H1 (cell line): Measurements from ENCODE around the gene GRIA4. TPM values are rescaled to one million over a fixed set of nuclear protein-coding genes. Genes with fewer than 3 reads are reported as not detected.

Source experiments
- CTCF ChIA-PET: fragments of 300-600 bp; sonication (Branson Sonifier 250); formaldehyde crosslinking; loops from one replicate; lab custom pipeline; 2021; ENCODE audit not compliant: partially characterized antibody; lab: Charles Lee
- POLR2A ChIA-PET: fragments of 300-600 bp; sonication (Branson Sonifier 250); formaldehyde crosslinking; loops from one replicate; lab custom pipeline; 2021; ENCODE audit warnings: inconsistent platforms; ENCODE audit not compliant: partially characterized antibody; lab: Charles Lee
- DNase-seq, 2 experiments: peaks; one replicate each; pipeline versions ENCODE4 v3.0.0 to v3.0.0-alpha.2; 2010 to 2022; ENCODE audit warnings: low spot score in 2 of 2, low read depth in 1 of 2, mixed read lengths in 1 of 2
- FAIRE-seq: peaks from 2 replicates; lab custom pipeline; 2011; peaks lifted over from hg19 to GRCh38; lab: Jason Lieb, UNC
- H2AFZ ChIP-seq: 2 replicates; pipeline ENCODE4 v1.8.1; 2012; ENCODE audit warnings: low read length, inconsistent platforms
- H2AK5ac ChIP-seq: 2 replicates; pipeline ENCODE4 v1.6.1; 2013; ENCODE audit warnings: low read depth, low read length
- H2BK120ac ChIP-seq: replicated peaks from 2 replicates; pipeline ENCODE3; 2013; ENCODE audit warnings: low read depth, low read length, inconsistent platforms
- H2BK12ac ChIP-seq: 2 replicates; pipeline ENCODE4 v1.6.1; 2013; ENCODE audit warnings: low read depth, low read length
- H2BK15ac ChIP-seq: 2 replicates; pipeline ENCODE4 v1.6.1; 2013; ENCODE audit warnings: low read length
- H2BK20ac ChIP-seq: 2 replicates; pipeline ENCODE4 v1.6.1; 2013; ENCODE audit warnings: low read length
- H2BK5ac ChIP-seq: 2 replicates; pipeline ENCODE4 v1.6.1; 2013; ENCODE audit warnings: low read depth, low read length
- H3K14ac ChIP-seq: 2 replicates; pipeline ENCODE4 v1.6.1; 2013; ENCODE audit warnings: inconsistent platforms; ENCODE audit not compliant: insufficient read length
- H3K18ac ChIP-seq: 2 replicates; pipeline ENCODE4 v1.6.1; 2013; ENCODE audit warnings: low read length; ENCODE audit errors: extremely low read depth
- H3K23ac ChIP-seq: 2 replicates; pipeline ENCODE4 v1.6.1; 2013; ENCODE audit warnings: inconsistent platforms; ENCODE audit not compliant: insufficient read length
- H3K23me2 ChIP-seq: 2 replicates; pipeline ENCODE4 v1.6.1; 2013; ENCODE audit warnings: low read depth, low read length
- H3K27ac ChIP-seq: 2 replicates; pipeline ENCODE4 v1.6.1; 2011; ENCODE audit warnings: low read depth, low read length, inconsistent platforms
- H3K27me3 ChIP-seq, 4 experiments: replicated peaks in 1 of 4; 1 replicate in 1 of 4; 2 replicates in 3 of 4; pipeline versions ENCODE4 v1.6.1 to v1.8.1; 2011 to 2013; ENCODE audit warnings: low read length in 3 of 4, mild to moderate bottlenecking in 3 of 4, inconsistent platforms in 2 of 4, mixed read lengths in 2 of 4, moderate library complexity in 1 of 4; ENCODE audit not compliant: control insufficient read depth in 3 of 4, insufficient read depth in 3 of 4; ENCODE audit errors: extremely low read depth in 1 of 4
- H3K36me3 ChIP-seq, 4 experiments: 2 replicates each; pipeline versions ENCODE4 v1.6.1 to v1.8.1; 2011 to 2013; ENCODE audit warnings: mild to moderate bottlenecking in 4 of 4, low read length in 3 of 4, moderate library complexity in 2 of 4, control low read depth in 1 of 4, inconsistent platforms in 1 of 4; ENCODE audit not compliant: insufficient read depth in 4 of 4, control insufficient read depth in 2 of 4
- H3K4ac ChIP-seq: replicated peaks from 2 replicates; pipeline ENCODE3; 2013; ENCODE audit warnings: low read length, low read depth, mixed read lengths, inconsistent platforms; ENCODE audit not compliant: insufficient read length
- H3K4me1 ChIP-seq, 4 experiments: replicated peaks in 1 of 4; 1 replicate in 1 of 4; 2 replicates in 3 of 4; pipeline versions ENCODE4 v1.6.1 to v1.8.1; 2011 to 2013; ENCODE audit warnings: low read length in 3 of 4, inconsistent platforms in 2 of 4, mixed read lengths in 1 of 4; ENCODE audit not compliant: insufficient read depth in 4 of 4, control insufficient read depth in 3 of 4
- H3K4me2 ChIP-seq, 2 experiments: 2 replicates each; pipeline versions ENCODE4 v1.6.1 to v1.8.1; 2011 to 2013; ENCODE audit warnings: low read depth in 2 of 2, low read length in 2 of 2, control low read depth in 1 of 2, inconsistent platforms in 1 of 2, mild to moderate bottlenecking in 1 of 2; ENCODE audit not compliant: insufficient read depth in 1 of 2
- H3K4me3 ChIP-seq, 4 experiments: fragments of 200-600, 300-600 bp in 1 of 4; sonication (generic), shearing (Covaris generic), sonication (Bioruptor Twin) in 1 of 4; 2 replicates each; pipeline versions ENCODE4 v1.5.1 to v1.8.1; 2011 to 2016; ENCODE audit warnings: low read length in 4 of 4, low read depth in 3 of 4, control low read depth in 2 of 4, inconsistent platforms in 2 of 4, mild to moderate bottlenecking in 2 of 4, mixed read lengths in 1 of 4, moderate library complexity in 1 of 4; ENCODE audit not compliant: insufficient read depth in 2 of 4; ENCODE audit errors: extremely low read depth in 1 of 4
- H3K56ac ChIP-seq: replicated peaks from 2 replicates; pipeline ENCODE3; 2013; ENCODE audit warnings: low read depth, mild to moderate bottlenecking, mixed read lengths, low read length, inconsistent platforms; ENCODE audit not compliant: insufficient read length
- H3K79me1 ChIP-seq: 2 replicates; pipeline ENCODE4 v1.6.1; 2013; ENCODE audit warnings: low read depth, low read length, control low read depth
- H3K79me2 ChIP-seq, 2 experiments: 2 replicates each; pipeline versions ENCODE4 v1.6.1 to v1.8.1; 2012 to 2013; ENCODE audit warnings: low read length in 2 of 2, mild to moderate bottlenecking in 2 of 2, inconsistent platforms in 1 of 2; ENCODE audit not compliant: insufficient read depth in 2 of 2, control insufficient read depth in 1 of 2
- H3K9ac ChIP-seq, 4 experiments: replicated peaks in 1 of 4; 1 replicate in 1 of 4; 2 replicates in 3 of 4; pipeline versions ENCODE4 v1.6.1 to v1.8.1; 2011 to 2013; ENCODE audit warnings: low read depth in 3 of 4, low read length in 3 of 4, control low read depth in 2 of 4, mild to moderate bottlenecking in 2 of 4, moderate library complexity in 2 of 4, inconsistent platforms in 1 of 4; ENCODE audit errors: extremely low read depth in 1 of 4
- H3K9me3 ChIP-seq, 2 experiments: 2 replicates each; pipeline versions ENCODE4 v1.6.1 to v1.8.1; 2012 to 2013; ENCODE audit warnings: mild to moderate bottlenecking in 2 of 2, moderate library complexity in 2 of 2, control low read depth in 1 of 2, inconsistent platforms in 1 of 2, low read depth in 1 of 2, low read length in 1 of 2, mixed read lengths in 1 of 2; ENCODE audit not compliant: insufficient read depth in 2 of 2
- H4K20me1 ChIP-seq, 2 experiments: replicated peaks in 1 of 2; 2 replicates each; pipeline versions ENCODE3 to v1.8.1; 2011 to 2013; ENCODE audit warnings: inconsistent platforms in 2 of 2, low read length in 2 of 2, mild to moderate bottlenecking in 1 of 2; ENCODE audit not compliant: insufficient read depth in 2 of 2, control insufficient read depth in 1 of 2
- H4K5ac ChIP-seq: 2 replicates; pipeline ENCODE4 v1.6.1; 2013; ENCODE audit warnings: low read length, low read depth, mixed read lengths, inconsistent platforms; ENCODE audit not compliant: insufficient read length
- H4K8ac ChIP-seq: 2 replicates; pipeline ENCODE4 v1.8.0; 2013; ENCODE audit warnings: mild to moderate bottlenecking, moderate library complexity, low read length, inconsistent platforms; ENCODE audit not compliant: insufficient read depth; ENCODE audit errors: extremely low read depth
- H4K91ac ChIP-seq: replicated peaks from 2 replicates; pipeline ENCODE3; 2013; ENCODE audit warnings: low read length, mixed read lengths, inconsistent platforms; ENCODE audit not compliant: insufficient read length
- BACH1 ChIP-seq: IDR thresholded peaks from 2 replicates; pipeline ENCODE4 v1.6.1; 2012; ENCODE audit warnings: low read length, improper control_type of control experiment
- EGR1 ChIP-seq: IDR thresholded peaks from 2 replicates; pipeline ENCODE4 v1.6.1; 2011; ENCODE audit warnings: low read depth, low read length, borderline replicate concordance
- KDM5A ChIP-seq: fragments of 200-600 bp; IDR thresholded peaks from 2 replicates; pipeline ENCODE4 v1.7.1; 2012; ENCODE audit warnings: mild to moderate bottlenecking, low read length, inconsistent platforms, mixed read lengths
- MAX ChIP-seq: IDR thresholded peaks from 2 replicates; pipeline ENCODE4 v1.6.1; 2012; ENCODE audit warnings: inconsistent platforms
- WGBS, 2 experiments: shearing (Covaris generic) in 1 of 2; methylation state at CpG; one replicate each; pipeline versions ENCODE4 v1.1.6 to v1.1.7; 2013 to 2015; ENCODE audit warnings: low lambda C conversion rate in 2 of 2, mixed read lengths in 2 of 2, inconsistent platforms in 1 of 2, low coverage in 1 of 2, missing lambda C conversion rate in 1 of 2; ENCODE audit not compliant: insufficient replicate concordance in 2 of 2, insufficient coverage in 1 of 2, insufficient read length in 1 of 2; ENCODE audit errors: extremely low coverage in 1 of 2, missing lambda C conversion rate in 1 of 2; 5-methylcytosine and 5-hydroxymethylcytosine counted together
- polyA plus RNA-seq, 7 experiments: library from polyadenylated mRNA; depleted of rRNA in 3 of 7; stranded (reverse) in 5 of 7; unstranded in 2 of 7; fragments of >200 nt in 5 of 7; fragments of 200-250 nt in 2 of 7; gene quantifications; 1 replicate in 5 of 7; 2 replicates in 1 of 7; 4 replicates in 1 of 7; pipeline versions ENCODE4 v1.2.1 to v1.2.3, GENCODE V29; 2011 to 2013; ENCODE audit warnings: missing spikeins in 2 of 7, mixed read lengths in 2 of 7
- total RNA-seq: library from RNA; stranded (reverse); fragmentation: NEBNext Ultra II Directional; extraction: Animal tissue kit (Norgen Biotek cat#: 25700); gene quantifications from 2 replicates; pipeline ENCODE4 v1.2.1, GENCODE V29; 2021

Gene GRIA4
- total and polyA plus RNA-seq, 2 of the 8 experiments (the other 6 are each of a cell fraction or from before 2014, with no cell fraction given): 12.5 to 21.8 TPM

GRCh38 chr11:105897161-105897560 lies 287.3 kb downstream of the GRIA4 start:
- Histone ChIP-seq H2AFZ (no peak overlapping the region), H4K91ac (no peak overlapping the region), H2BK12ac (no peak overlapping the region), H3K4me1 (peaks cover 0 to 6% (median 0%) of the 10 kb centered on the region in 4 experiments; a peak in 2 of 7 replicates), H3K9ac (no peak overlapping the region), H4K20me1 (no peaks in the 10 kb centered on the region), H3K56ac (no peak overlapping the region), H3K4me3 (no peak overlapping the region), H3K27me3 (no peaks in the 10 kb centered on the region), H2AK5ac (no peak overlapping the region), H4K5ac (no peak overlapping the region), H3K79me1 (no peaks in the 10 kb centered on the region), H3K36me3 (no peaks in the 10 kb centered on the region), H2BK20ac (no peak overlapping the region), H3K9me3 (no peaks in the 10 kb centered on the region), H3K27ac (no peak overlapping the region), H2BK5ac (no peak overlapping the region), H3K4me2 (no peak overlapping the region), H3K23me2 (no peaks in the 10 kb centered on the region), H3K23ac (no peak overlapping the region), H2BK120ac (no peak overlapping the region), H3K18ac (no peak overlapping the region), H3K79me2 (no peaks in the 10 kb centered on the region), H4K8ac (no peak overlapping the region), H3K4ac (no peak overlapping the region), H2BK15ac (no peak overlapping the region), H3K14ac (no peak overlapping the region)
- no peak for DNase-seq
- no peak for FAIRE-seq
- CTCF ChIA-PET: no interaction called here
- TF ChIP-seq MAX (no peak), KDM5A (no peak), EGR1 (no peak), BACH1 (no peak)
- WGBS, 2 experiments: 88% methylated on average over 2 of the region's 2 CpGs; no CpG with 5 or more reads in 1 of the 2 experiments
- POLR2A ChIA-PET: no interaction called here
